Lower lobe of right lung (tissue), 2 donors: Measurements from ENCODE around the gene NTSR1. TPM values are rescaled to one million over a fixed set of nuclear protein-coding genes. Genes with fewer than 3 reads are reported as not detected.
A peak's percentile ranks its signal among the peaks of the same experiment; 100 is the strongest.

Experiments
- ATAC-seq, 2 donors: fragments of 200-7000 bp; cut with Tn5 transposase; one replicate each; pipeline ENCODE4 v1.9.1; 2020 to 2022; ENCODE audit warnings: mild to moderate bottlenecking in 2 of 2, moderate library complexity in 2 of 2
- DNase-seq: peaks from one replicate; pipeline ENCODE4 v3.0.0-alpha.2; 2020
- H3K27ac ChIP-seq: fragments of 200-600 bp; one replicate; pipeline ENCODE4 v1.8.0; 2022
- H3K27me3 ChIP-seq: fragments of 200-600 bp; one replicate; pipeline ENCODE4 v1.8.0; 2022; ENCODE audit warnings: low read depth
- H3K36me3 ChIP-seq: fragments of 200-600 bp; one replicate; pipeline ENCODE4 v1.8.0; 2022; ENCODE audit warnings: mild to moderate bottlenecking
- H3K4me1 ChIP-seq: fragments of 200-600 bp; one replicate; pipeline ENCODE4 v1.8.0; 2022
- H3K4me3 ChIP-seq: fragments of 200-600 bp; one replicate; pipeline ENCODE4 v1.8.0; 2022; ENCODE audit warnings: mild to moderate bottlenecking
- H3K9me3 ChIP-seq: fragments of 200-600 bp; one replicate; pipeline ENCODE4 v1.8.0; 2022
- intact Hi-C: fragments of 100-400 bp; cut with DNase I; formaldehyde crosslinking; loops from one replicate; pipeline ENCODE4 v1.11.0; 2022
- total RNA-seq: library from RNA; stranded (reverse); fragmentation: NEBNext Ultra II Directional; extraction: Animal tissue kit (Norgen Biotek cat#: 25700); gene quantifications from one replicate; pipeline ENCODE4 v1.2.1, GENCODE V29; 2021
- TF ChIP-seq, protein P1 (sequence below): fragments of 200-600 bp; IDR thresholded peaks from one replicate; pipeline ENCODE4 v1.8.0; 2022; ENCODE audit warnings: antibody characterized with exemption, mild to moderate bottlenecking
- donor health status: DM: no; HTN: yes; CAD: no; lungs with severe emphysema.

Gene NTSR1
- total RNA-seq, 1 donor from 2014 or later: not detected

DNA sequence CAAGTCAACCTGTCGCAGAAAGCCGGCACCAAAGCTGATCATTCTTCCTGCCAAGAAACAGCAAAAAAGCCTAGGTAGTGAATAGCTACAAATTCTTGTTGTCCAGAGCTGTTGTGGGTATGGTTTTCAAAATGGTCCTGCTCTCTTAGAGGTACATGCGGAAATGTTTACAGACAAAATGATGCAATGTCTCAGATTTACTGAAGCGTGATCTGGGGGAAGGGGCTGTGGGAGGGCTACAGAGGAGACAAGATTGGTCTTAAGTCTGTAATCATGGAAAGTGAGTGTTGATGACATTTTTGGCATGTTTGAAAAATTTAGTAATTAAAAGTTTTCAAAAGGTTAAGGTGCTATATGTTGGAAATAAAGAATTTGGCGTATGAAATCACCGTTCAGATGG is 6.2 kb downstream of the NTSR1 start:
- TF ChIP-seq, protein P1, sequence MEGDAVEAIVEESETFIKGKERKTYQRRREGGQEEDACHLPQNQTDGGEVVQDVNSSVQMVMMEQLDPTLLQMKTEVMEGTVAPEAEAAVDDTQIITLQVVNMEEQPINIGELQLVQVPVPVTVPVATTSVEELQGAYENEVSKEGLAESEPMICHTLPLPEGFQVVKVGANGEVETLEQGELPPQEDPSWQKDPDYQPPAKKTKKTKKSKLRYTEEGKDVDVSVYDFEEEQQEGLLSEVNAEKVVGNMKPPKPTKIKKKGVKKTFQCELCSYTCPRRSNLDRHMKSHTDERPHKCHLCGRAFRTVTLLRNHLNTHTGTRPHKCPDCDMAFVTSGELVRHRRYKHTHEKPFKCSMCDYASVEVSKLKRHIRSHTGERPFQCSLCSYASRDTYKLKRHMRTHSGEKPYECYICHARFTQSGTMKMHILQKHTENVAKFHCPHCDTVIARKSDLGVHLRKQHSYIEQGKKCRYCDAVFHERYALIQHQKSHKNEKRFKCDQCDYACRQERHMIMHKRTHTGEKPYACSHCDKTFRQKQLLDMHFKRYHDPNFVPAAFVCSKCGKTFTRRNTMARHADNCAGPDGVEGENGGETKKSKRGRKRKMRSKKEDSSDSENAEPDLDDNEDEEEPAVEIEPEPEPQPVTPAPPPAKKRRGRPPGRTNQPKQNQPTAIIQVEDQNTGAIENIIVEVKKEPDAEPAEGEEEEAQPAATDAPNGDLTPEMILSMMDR: no peak
- H3K27ac ChIP-seq: no peak overlapping the region
- H3K27me3 ChIP-seq: peaks cover 53% of the 10 kb centered on the region
- no peak for DNase-seq
- intact Hi-C loops: no loop called here
- ATAC-seq: no peak
- no peak overlapping the region for H3K4me3 ChIP-seq
- no peaks in the 10 kb centered on the region for H3K4me1 ChIP-seq
- H3K36me3 ChIP-seq: no peaks in the 10 kb centered on the region
- peaks cover 3% of the 10 kb centered on the region for H3K9me3 ChIP-seq

DNA sequence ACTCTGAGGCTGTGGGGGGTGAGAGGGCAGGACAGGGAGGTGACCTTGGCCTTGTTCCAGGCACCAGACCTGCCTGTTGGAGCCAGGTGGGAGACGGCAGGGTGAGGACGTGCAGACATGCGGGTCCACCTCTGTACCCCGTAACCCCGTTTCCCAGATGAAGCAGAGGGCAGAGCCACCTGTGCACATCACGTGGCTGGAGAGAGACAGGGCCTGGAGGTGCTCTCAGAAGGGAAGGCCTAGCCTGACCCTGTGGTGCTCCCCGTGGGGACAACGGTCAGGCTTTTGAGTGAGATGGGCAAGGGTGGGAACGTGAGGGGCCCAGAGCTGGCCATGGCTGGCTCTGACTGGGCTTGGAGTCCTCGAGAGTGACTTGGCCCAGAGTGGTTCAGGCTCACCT is 6.6 kb downstream of the NTSR1 start:
- Histone ChIP-seq H3K36me3 (no peaks in the 10 kb centered on the region), H3K27me3 (peaks cover 49% of the 10 kb centered on the region), H3K4me1 (no peaks in the 10 kb centered on the region), H3K27ac (no peak overlapping the region), H3K9me3 (peaks cover 7% of the 10 kb centered on the region), H3K4me3 (no peak overlapping the region)
- TF ChIP-seq, protein P1: no peak
- ATAC-seq (no peak), DNase-seq (no peak)
- intact Hi-C loops: no loop called here

DNA sequence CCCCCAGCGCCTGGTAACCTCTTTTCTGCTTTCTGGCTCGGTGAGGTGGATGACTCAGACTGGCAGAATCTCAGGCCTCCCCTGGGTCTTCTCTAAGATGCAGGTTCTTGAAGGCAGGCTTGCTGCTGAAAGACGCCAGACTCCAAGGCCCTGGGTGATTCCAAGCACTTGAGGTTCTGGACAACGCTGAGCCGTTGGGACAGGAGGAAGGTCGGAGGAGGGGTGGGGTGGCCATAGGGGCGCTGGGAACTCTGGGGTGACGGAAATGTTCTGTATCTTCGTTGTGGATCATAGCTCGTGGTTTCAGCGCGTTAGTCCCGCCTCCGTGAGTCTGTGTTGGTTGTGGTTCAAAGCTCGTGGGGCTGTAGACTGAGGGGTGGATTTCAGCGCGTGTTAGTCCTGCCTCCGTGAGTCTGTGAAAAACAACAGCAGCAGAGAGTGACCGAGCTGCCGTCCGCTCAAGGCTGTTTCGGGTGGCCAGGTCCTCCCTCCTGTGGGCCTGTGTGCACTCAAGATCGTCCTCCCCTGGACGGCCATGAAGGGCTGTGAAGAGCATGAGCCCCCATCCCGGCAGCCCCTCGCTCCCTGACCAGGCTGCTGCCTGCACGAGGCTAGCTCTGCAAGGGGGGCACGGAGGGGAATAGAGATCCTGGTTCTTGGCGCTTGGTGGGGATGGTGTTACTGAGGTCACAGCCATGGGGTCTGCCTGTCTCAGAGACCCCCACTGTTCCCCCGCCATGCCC is 7.7 kb downstream of the NTSR1 start:
- no peak overlapping the region for H3K27ac ChIP-seq
- peaks cover 38% of the 10 kb centered on the region for H3K27me3 ChIP-seq
- ATAC-seq (peak; percentile 16 to 40), DNase-seq (no peak)
- intact Hi-C loops: no loop called here
- H3K4me3 ChIP-seq: no peak overlapping the region
- H3K9me3 ChIP-seq: peaks cover 10% of the 10 kb centered on the region
- TF ChIP-seq, protein P1: no peak
- no peaks in the 10 kb centered on the region for H3K4me1 ChIP-seq
- H3K36me3 ChIP-seq: no peaks in the 10 kb centered on the region

DNA sequence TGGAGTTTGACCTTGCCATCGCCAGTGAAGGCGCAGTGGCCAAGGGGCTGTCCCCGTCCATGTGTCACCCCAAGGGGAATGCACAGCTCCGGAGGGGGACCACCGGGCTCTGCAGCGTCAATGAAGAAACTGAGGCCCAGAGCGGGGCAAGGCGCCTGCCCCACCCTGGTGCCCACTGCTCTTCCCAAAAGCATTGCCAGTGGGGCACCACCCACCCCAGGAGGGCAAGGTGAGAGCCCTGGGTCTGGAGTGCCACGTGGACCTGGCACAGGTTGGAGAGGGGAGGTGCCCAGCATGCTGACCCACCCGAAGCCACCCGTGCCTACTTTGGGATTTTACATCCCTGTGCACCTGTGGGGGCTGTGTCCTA is 8.3 kb downstream of the NTSR1 start:
- Histone ChIP-seq H3K9me3 (peaks cover 15% of the 10 kb centered on the region), H3K27me3 (peaks cover 35% of the 10 kb centered on the region), H3K27ac (no peak overlapping the region), H3K4me1 (no peaks in the 10 kb centered on the region), H3K36me3 (no peaks in the 10 kb centered on the region), H3K4me3 (no peak overlapping the region)
- intact Hi-C loops: no loop called here
- ATAC-seq (peak in 1 of 2 donors; percentile 19), DNase-seq (no peak)
- TF ChIP-seq, protein P1: no peak

DNA sequence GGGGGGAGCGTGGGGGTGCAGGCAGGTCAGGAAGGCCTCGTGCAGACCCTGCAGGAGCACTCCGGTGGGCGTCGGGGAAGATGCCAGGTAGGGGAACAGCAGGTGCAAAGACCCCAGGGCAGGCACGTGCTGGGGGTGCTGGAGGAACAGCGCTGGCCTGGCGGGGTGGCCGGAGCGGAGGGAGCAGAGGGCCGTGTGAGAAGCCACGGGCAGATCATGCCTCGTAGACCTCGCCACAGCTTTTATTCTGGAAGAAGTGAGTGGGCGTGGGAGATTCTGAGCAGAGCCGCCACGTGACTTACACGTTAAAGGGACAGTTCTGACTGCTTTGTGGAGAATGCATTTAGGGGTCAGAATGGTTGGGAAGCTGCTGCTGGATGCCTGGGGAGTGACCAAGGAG is 9.3 kb downstream of the NTSR1 start:
- Histone ChIP-seq H3K4me1 (no peaks in the 10 kb centered on the region), H3K36me3 (no peaks in the 10 kb centered on the region), H3K27ac (no peak overlapping the region), H3K9me3 (peaks cover 15% of the 10 kb centered on the region), H3K27me3 (peaks cover 30% of the 10 kb centered on the region), H3K4me3 (no peak overlapping the region)
- ATAC-seq (no peak), DNase-seq (no peak)
- TF ChIP-seq, protein P1: no peak
- intact Hi-C loops: no loop called here
